Right kidney (tissue), 1 donor: Measurements from ENCODE around the gene WNK2.

Experiments
- DNase-seq: peaks from one replicate; pipeline ENCODE4 v3.0.0-alpha.2; 2016

WNK2 gene

GRCh38 chr9:93200449-93200742, 16.5 kb downstream of the WNK2 start:
- no peak for DNase-seq

DNA sequence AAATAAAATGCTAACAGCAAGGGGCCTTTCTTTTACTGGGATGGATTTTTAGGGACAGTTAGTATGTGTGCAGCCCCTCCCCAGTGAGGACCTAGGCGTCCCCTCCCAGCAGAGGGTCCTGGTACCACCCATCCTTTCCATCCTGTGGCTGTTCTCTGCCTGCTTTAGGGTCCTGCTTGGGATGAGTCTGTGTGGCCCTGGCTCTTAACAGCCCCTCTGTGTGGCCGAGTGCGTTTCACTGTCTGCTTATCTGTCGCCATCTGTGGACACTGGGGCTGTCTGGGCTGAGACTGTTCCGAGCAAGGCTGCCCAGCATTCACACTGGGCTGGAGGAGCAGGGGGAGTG, 17.0 kb downstream of the WNK2 start:
- no peak for DNase-seq

- no peak for DNase-seq
Observed at GRCh38 chr9:93203026-93203717, 19.2 kb downstream of the WNK2 start.

DNA sequence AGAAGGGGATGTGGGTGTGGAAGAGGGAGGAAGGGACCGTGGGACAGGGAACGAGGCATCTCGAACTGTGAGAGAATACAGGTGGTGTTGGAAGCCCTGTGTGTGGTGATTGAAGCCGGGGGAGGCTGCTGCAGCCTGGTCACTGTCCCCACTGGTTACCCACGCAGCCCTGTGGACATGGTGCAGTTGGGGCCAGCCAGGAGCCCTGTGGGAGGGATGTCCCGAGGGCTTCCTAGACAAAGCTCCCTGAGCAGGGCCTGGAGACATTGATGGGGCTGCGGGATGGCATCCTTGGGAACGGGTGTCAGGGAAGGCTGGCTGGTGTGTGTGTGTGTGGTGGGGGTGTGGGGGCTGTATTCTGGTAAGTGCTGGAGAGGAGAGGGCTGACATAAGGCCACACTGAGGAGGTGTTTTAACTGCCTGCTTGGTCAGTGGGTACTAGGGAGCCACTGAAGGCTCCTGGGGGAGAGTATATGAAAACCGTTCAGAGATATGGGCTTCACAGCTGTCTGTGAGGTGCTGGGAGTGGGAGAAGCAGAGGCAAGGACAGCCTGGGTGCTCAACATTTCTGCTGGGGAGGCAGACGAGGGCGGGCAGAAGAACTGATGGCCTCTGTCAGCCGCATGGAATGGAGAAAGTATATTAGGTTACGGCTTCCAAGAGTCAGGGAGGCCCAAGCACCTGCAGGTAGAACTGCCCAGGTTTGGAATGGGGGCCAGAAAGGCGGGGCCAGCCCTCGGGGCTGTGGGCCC, 20.0 kb downstream of the WNK2 start:
- no peak for DNase-seq

- no peak for DNase-seq
Observed at GRCh38 chr9:93204470-93205043, 20.6 kb downstream of the WNK2 start.

- peak; percentile 54 for DNase-seq
Observed at GRCh38 chr9:93205045-93205768, 21.3 kb downstream of the WNK2 start.

DNA sequence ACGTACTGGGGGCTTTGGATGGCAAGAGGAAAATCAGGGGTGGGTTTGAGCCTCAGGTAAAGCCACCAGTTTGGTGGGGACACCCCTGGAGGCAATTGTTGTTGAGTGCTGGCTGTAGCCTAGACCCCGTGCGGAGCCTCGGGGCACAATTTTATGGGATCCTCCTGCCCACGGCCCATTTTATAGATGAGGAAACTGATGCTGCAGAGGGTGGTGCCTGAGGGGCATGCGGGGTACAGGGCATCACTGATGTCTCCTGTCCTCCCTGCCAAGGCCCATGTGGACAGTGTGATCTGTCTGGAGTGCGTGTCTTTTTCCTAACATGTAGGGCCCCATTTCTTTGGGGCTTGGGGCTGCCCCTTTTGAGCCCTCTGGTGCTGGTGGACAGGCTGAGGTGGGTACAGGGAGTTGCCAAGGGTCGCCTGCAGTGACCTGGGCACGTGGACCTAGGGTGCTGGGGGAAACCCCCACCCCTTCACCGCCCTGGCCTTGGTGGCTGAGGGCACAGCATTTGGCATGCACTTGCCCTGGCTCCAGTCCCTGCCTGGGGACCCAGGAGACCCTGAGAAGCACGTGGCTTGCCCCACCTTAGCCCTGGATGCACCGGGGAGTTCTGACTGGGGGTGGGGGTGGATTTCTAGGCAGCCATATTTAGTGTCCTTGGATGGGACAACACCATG, 22.1 kb downstream of the WNK2 start:
- no peak for DNase-seq

DNA sequence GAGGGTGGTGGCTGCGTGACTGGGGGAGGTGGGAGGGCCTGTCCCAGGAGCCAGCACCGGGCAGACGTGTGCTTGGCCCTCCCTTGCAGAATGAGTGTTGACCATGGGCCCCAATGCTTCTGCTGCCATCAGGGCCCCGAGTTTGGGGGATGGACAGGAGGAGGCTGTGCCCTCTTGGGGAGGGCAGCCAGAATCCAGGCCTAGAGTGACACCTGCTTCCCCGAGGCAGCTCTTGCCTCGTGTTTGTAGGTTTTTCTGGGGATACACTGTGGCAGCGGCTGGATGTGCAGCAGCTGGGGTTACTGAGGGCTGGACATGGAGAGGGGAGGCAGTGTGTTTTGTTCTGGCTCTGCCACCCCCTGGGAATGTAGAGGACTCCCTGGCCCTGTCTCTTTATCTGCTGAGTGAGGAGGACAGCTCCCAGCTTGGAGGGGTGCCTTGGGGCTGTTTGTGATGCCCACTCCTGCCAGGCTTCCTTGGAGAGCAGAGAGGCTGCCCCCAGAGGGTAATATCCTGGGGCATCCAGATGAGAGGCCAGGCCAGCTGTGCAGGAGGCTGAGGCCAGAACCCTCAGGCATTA, 22.7 kb downstream of the WNK2 start:
- DNase-seq, result no peak

GRCh38 chr9:93207326-93207814, 23.4 kb downstream of the WNK2 start:
- no peak for DNase-seq

GRCh38 chr9:93207860-93208734, 24.2 kb downstream of the WNK2 start:
- no peak for DNase-seq

DNA sequence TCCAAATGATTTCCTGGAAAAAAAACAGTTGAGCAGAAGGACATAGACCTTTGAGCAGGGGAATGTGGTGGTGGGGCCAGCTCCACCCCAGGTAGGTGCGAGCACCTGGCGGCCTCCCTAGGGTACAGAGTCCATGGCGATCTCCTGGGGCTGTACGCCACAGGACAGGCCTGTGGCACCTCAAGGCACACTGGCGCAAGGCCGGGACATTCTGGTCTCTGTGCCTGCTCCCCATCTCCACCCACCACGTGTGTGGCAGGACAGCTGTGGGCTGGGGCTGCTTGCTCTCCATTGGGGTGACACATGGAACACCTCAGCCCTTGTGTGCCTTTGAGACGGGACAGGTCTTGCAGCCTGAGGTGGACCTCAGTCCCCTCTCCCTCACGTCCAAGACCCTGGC, 25.2 kb downstream of the WNK2 start:
- DNase-seq, result no peak

GRCh38 chr9:93209576-93210323, 25.8 kb downstream of the WNK2 start:
- DNase-seq, result no peak

- no peak for DNase-seq
Observed at GRCh38 chr9:93210324-93210973, 26.5 kb downstream of the WNK2 start.

DNA sequence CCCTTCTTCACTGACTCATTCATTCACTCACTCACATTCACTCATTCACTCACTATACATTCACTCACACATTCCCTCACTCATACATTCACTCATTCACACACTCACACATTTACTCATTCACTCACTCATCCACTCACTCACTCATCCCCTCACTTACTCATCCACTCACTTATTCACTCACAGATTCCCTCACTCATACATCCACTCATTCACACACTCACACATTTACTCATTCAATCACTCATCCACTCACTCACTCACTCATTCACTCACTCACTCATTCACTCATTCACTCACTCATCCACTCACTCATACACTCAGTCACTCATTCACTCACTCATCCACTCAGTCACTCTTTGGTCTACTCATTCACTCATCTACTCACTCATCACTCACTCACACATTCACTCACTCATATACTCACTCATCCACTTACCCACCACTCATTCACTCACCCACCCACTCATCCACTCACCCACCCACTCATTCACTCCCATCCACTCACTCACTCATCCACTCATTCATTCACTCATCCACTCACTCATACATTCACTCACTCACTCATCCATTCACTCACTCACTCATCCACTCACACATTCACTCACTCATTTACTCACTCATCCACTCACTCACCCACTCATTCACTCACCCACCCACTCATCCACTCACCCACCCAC, 27.2 kb downstream of the WNK2 start:
- no peak for DNase-seq

DNA sequence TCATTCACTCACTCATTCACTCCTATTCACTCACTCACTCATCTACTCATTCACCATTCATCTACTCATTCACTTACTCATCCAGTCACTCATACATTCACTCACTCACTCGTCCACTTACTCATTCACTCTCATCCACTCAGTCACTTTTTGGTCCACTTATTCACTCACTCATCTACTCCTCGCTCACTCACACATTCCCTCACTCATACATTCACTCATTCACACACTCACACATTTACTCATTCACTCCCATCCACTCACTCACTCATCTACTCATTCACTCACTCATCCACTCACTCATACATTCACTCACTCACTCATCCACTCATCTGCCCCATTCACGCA, 27.7 kb downstream of the WNK2 start:
- DNase-seq, result no peak

GRCh38 chr9:93212409-93212808, 28.5 kb downstream of the WNK2 start:
- no peak for DNase-seq

DNA sequence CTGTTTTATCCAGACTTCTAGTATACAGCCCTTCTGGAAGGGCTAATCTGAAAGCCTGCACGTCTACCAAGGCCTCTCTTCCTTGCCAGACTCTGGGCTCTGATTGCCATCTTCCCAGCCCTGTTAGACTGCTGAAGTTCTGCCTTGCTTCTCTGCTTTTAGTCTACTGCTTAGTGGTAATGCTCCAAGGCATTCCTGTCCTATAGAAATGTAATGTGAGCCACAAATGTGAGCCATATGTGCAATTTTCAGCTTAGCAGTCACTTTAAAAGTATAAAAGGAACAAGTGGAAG, 32.1 kb downstream of the WNK2 start:
- no peak for DNase-seq

- DNase-seq, result no peak
Observed at GRCh38 chr9:93217706-93218105, 33.8 kb downstream of the WNK2 start.

GRCh38 chr9:93218161-93218560, 34.2 kb downstream of the WNK2 start:
- no peak for DNase-seq
